H1 (cell line): ENCODE measurements around the gene PNRC2. TPM values are rescaled to one million over a fixed set of nuclear protein-coding genes. Genes with fewer than 3 reads are reported as not detected.

ENCODE experiments used
- BCL11A ChIP-seq, 2 experiments: IDR thresholded peaks; one replicate each; pipeline ENCODE4 v1.6.1; 2011; ENCODE audit warnings: low read depth in 2 of 2, low read length in 2 of 2, mild to moderate bottlenecking in 2 of 2
- CREB1 ChIP-seq: IDR thresholded peaks from 2 replicates; pipeline ENCODE4 v1.6.1; 2012; ENCODE audit warnings: inconsistent platforms
- JUND ChIP-seq: IDR thresholded peaks from 2 replicates; pipeline ENCODE4 v1.6.1; 2011; ENCODE audit warnings: mild to moderate bottlenecking, improper control_type of control experiment, low read length
- KDM1A ChIP-seq: fragments of 200-600, 300-600 bp; sonication (generic); IDR thresholded peaks from 2 replicates; pipeline ENCODE4 v1.7.1; 2016; ENCODE audit warnings: mild to moderate bottlenecking, low read length, borderline replicate concordance
- KDM4A ChIP-seq: IDR thresholded peaks from one replicate; pipeline ENCODE4 v1.7.1; 2012; ENCODE audit warnings: low read depth, mild to moderate bottlenecking, moderate library complexity, low read length, inconsistent platforms; ENCODE audit not compliant: severe bottlenecking
- KDM5A ChIP-seq: fragments of 200-600 bp; IDR thresholded peaks from 2 replicates; pipeline ENCODE4 v1.7.1; 2012; ENCODE audit warnings: mild to moderate bottlenecking, low read length, inconsistent platforms, mixed read lengths
- NANOG ChIP-seq: IDR thresholded peaks from 2 replicates; pipeline ENCODE4 v1.6.1; 2011; ENCODE audit warnings: low read length, low read depth, mild to moderate bottlenecking, inconsistent platforms; ENCODE audit not compliant: insufficient read depth, poor library complexity, severe bottlenecking
- NRF1 ChIP-seq: IDR thresholded peaks from 2 replicates; pipeline ENCODE4 v1.6.1; 2011; ENCODE audit warnings: mild to moderate bottlenecking, low read depth, low read length, improper control_type of control experiment
- RBBP5 ChIP-seq: IDR thresholded peaks from 2 replicates; pipeline ENCODE4 v1.7.1; 2012; ENCODE audit warnings: low read depth, mild to moderate bottlenecking, inconsistent platforms, low read length, moderate library complexity, borderline replicate concordance
- SIRT6 ChIP-seq: IDR thresholded peaks from one replicate; pipeline ENCODE4 v1.7.1; 2012; ENCODE audit warnings: low read length, inconsistent platforms
- TBP ChIP-seq: IDR thresholded peaks from 2 replicates; pipeline ENCODE4 v1.6.1; 2011; ENCODE audit warnings: low read depth, low read length, improper control_type of control experiment
- polyA plus RNA-seq, 7 experiments: library from polyadenylated mRNA; depleted of rRNA in 3 of 7; stranded (reverse) in 5 of 7; unstranded in 2 of 7; fragments of >200 nt in 5 of 7; fragments of 200-250 nt in 2 of 7; gene quantifications; 1 replicate in 5 of 7; 2 replicates in 1 of 7; 4 replicates in 1 of 7; pipeline versions ENCODE4 v1.2.1 to v1.2.3, GENCODE V29; 2011 to 2013; ENCODE audit warnings: missing spikeins in 2 of 7, mixed read lengths in 2 of 7
- total RNA-seq: library from RNA; stranded (reverse); fragmentation: NEBNext Ultra II Directional; extraction: Animal tissue kit (Norgen Biotek cat#: 25700); gene quantifications from 2 replicates; pipeline ENCODE4 v1.2.1, GENCODE V29; 2021
- TF ChIP-seq, protein P1 (sequence below): IDR thresholded peaks from 2 replicates; pipeline ENCODE4 v1.6.1; 2012; ENCODE audit warnings: inconsistent platforms

The PNRC2 gene
- total and polyA plus RNA-seq, 2 of the 8 experiments (the other 6 are each of a cell fraction or from before 2014, with no cell fraction given) = 57.5 to 147 TPM

DNA sequence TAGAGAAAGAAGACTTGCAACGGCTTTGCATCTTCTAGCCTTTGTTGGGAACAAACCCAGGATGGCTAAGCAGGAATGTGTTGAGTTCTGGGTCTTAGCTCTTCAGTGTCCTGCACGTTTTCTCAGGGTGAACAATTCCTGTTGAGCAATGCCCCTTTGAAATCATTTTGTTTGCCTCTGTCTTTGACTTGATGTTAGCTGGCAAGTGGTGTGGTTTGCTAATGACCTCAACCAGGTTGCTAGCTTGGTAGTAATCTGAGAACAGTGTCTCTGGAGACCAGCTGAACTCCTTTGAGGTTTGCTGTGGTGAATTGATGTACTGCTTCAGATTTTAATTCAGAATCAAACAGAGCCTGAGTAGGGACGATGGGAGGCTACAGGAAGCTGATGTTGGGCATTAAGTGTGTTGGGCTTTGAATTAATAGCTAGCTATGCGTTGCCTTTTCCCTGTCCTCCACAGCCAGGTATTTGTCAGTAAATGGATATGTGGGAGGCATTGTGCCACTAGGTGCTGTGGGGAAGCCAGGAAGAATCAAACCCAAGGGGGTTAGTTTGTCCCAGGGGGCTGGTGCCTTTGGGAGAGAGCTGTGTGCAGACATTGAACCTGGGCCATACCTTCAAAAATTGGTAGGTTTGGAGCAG lies 43.8 kb downstream of the PNRC2 start (continued):
- 0 out of 2 replicates have a peak, but pooled peaks have one; percentile 41 for TF ChIP-seq TBP
- no peak for TF ChIP-seq KDM5A
- peak; percentile 72 for TF ChIP-seq NANOG
- TF ChIP-seq RBBP5 = no peak; the same call in 1 of the 2 replicates
- no peak for TF ChIP-seq JUND
- no peak for TF ChIP-seq SIRT6
- TF ChIP-seq NRF1 = no peak
- TF ChIP-seq CREB1 = no peak
- TF ChIP-seq, protein P1, sequence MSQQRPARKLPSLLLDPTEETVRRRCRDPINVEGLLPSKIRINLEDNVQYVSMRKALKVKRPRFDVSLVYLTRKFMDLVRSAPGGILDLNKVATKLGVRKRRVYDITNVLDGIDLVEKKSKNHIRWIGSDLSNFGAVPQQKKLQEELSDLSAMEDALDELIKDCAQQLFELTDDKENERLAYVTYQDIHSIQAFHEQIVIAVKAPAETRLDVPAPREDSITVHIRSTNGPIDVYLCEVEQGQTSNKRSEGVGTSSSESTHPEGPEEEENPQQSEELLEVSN = no peak
- no peak for TF ChIP-seq BCL11A (IDR thresholded peaks at IDR 0.05; ENCODE audit: low read depth in 2 of 2, low read length in 2 of 2)
- TF ChIP-seq KDM1A = no peak
- TF ChIP-seq KDM4A = no peak
